HepG2 (cell line): Measurements from ENCODE around the gene VPS11. TPM values are rescaled to one million over a fixed set of nuclear protein-coding genes. Genes with fewer than 3 reads are reported as not detected.

ENCODE experiments used
- ATAC-seq: fragments of 200-7000 bp; cut with Tn5 transposase; 3 replicates; pipeline ENCODE4 v1.9.1; 2020; ENCODE audit warnings: mild to moderate bottlenecking, moderate library complexity
- BruUV-seq: library from RNA; stranded (reverse); fragments of 400-500 nt; replicated peaks from 2 replicates; lab custom pipeline; 2021; lab: Mats Ljungman, UMichigan
- CTCF ChIA-PET: fragments of 300-600 bp; formaldehyde crosslinking; extraction: SDS; loops from one replicate; lab custom pipeline; 2021; ENCODE audit warnings: low total read pairs, inconsistent platforms, low intra/inter-chr PET ratio; lab: Yijun Ruan, JAX
- POLR2A ChIA-PET: fragments of 350-600 bp; sonication (Branson Sonifier 250); formaldehyde crosslinking; loops from one replicate; lab custom pipeline; 2020; ENCODE audit warnings: antibody characterized with exemption, inconsistent platforms; lab: Yijun Ruan, JAX
- DNase-seq: peaks from one replicate; pipeline ENCODE4 v3.0.0-alpha.2; 2015; ENCODE audit warnings: low spot score
- FAIRE-seq: peaks from 3 replicates; lab custom pipeline; 2011; peaks lifted over from hg19 to GRCh38; lab: Jason Lieb, UNC
- H2AFZ ChIP-seq: one replicate; pipeline ENCODE4 v1.6.1; 2011; ENCODE audit warnings: low read length, inconsistent platforms
- H3K27ac ChIP-seq: fragments of 300-600 bp; 3 replicates; pipeline ENCODE4 v1.8.0; 2011; ENCODE audit warnings: mixed run types, mild to moderate bottlenecking, mixed read lengths, low read length, inconsistent platforms; ENCODE audit not compliant: insufficient read depth; ENCODE audit errors: extremely low read length
- H3K27me3 ChIP-seq, 2 experiments: fragments of 200-600 bp in 1 of 2; 2 replicates in 1 of 2; 3 replicates in 1 of 2; pipeline versions ENCODE4 v1.6.0 to v1.8.0; 2011; ENCODE audit warnings: low read length in 2 of 2, mild to moderate bottlenecking in 2 of 2, moderate library complexity in 2 of 2, inconsistent platforms in 1 of 2; ENCODE audit not compliant: insufficient read depth in 2 of 2, control insufficient read depth in 1 of 2
- H3K36me3 ChIP-seq, 2 experiments: fragments of 200-600 bp in 1 of 2; replicated peaks in 1 of 2; 2 replicates in 1 of 2; 3 replicates in 1 of 2; pipeline versions ENCODE4 v1.5.1 to v1.8.0; 2011; ENCODE audit warnings: low read length in 2 of 2, inconsistent platforms in 1 of 2; ENCODE audit not compliant: insufficient read depth in 2 of 2, control insufficient read depth in 1 of 2
- H3K4me1 ChIP-seq: 2 replicates; pipeline ENCODE4 v1.5.1; 2012; ENCODE audit warnings: low read length, inconsistent platforms; ENCODE audit not compliant: insufficient read depth
- H3K4me2 ChIP-seq: 2 replicates; pipeline ENCODE4 v1.6.0; 2011; ENCODE audit warnings: low read depth, low read length, inconsistent platforms
- H3K4me3 ChIP-seq, 3 experiments: fragments of 200-600 bp in 1 of 3; sonication (generic), shearing (Covaris generic) in 1 of 3; replicated peaks in 1 of 3; 2 replicates each; pipeline ENCODE4 v1.5.1; 2011 to 2016; ENCODE audit warnings: low read length in 3 of 3, inconsistent platforms in 2 of 3, low read depth in 2 of 3, mild to moderate bottlenecking in 2 of 3, control low read depth in 1 of 3, mixed read lengths in 1 of 3; ENCODE audit not compliant: insufficient read depth in 1 of 3
- H3K79me2 ChIP-seq: one replicate; pipeline ENCODE4 v1.6.1; 2011; ENCODE audit warnings: low read length, inconsistent platforms; ENCODE audit not compliant: insufficient read depth
- H3K9ac ChIP-seq: 2 replicates; pipeline ENCODE4 v1.6.0; 2011; ENCODE audit warnings: mild to moderate bottlenecking, low read depth, low read length, inconsistent platforms; ENCODE audit not compliant: insufficient read depth
- H3K9me3 ChIP-seq: 2 replicates; pipeline ENCODE4 v1.5.1; 2012; ENCODE audit warnings: mild to moderate bottlenecking, low read length
- H4K20me1 ChIP-seq: 2 replicates; pipeline ENCODE4 v1.6.0; 2011; ENCODE audit warnings: inconsistent platforms, mild to moderate bottlenecking, low read length, moderate library complexity; ENCODE audit not compliant: insufficient read depth
- CCDC6 ChIP-seq: sonication (generic); formaldehyde crosslinking; IDR thresholded peaks from 2 replicates; pipeline ENCODE4 v1.8.1; 2022; ENCODE audit warnings: mild to moderate bottlenecking, missing genetic modification reagents, moderate library complexity
- FOSL1 ChIP-seq: sonication (generic); formaldehyde crosslinking; IDR thresholded peaks from 2 replicates; pipeline ENCODE4 v1.9.0; 2021; ENCODE audit warnings: missing genetic modification reagents, borderline replicate concordance
- GFI1 ChIP-seq: sonication (generic); formaldehyde crosslinking; IDR thresholded peaks from 2 replicates; pipeline ENCODE4 v1.5.0; 2020; ENCODE audit warnings: missing genetic modification reagents, mild to moderate bottlenecking, borderline replicate concordance
- POLR2G ChIP-seq: fragments of 200-400 bp; formaldehyde crosslinking; IDR thresholded peaks from 2 replicates; pipeline ENCODE4 v1.6.1; 2018; ENCODE audit warnings: mild to moderate bottlenecking, low read depth, low read length, moderate library complexity
- ZNF24 ChIP-seq: fragments of 450-650 bp; IDR thresholded peaks from 2 replicates; pipeline ENCODE4 v1.6.1; 2017; ENCODE audit warnings: antibody characterized with exemption, mild to moderate bottlenecking
- ZNF543 ChIP-seq: sonication (generic); formaldehyde crosslinking; IDR thresholded peaks from 2 replicates; pipeline ENCODE4 v1.4.0; 2020; ENCODE audit warnings: mild to moderate bottlenecking, missing genetic modification reagents
- WGBS: methylation state at CpG from one replicate; pipeline ENCODE4 v1.1.6; 2017; ENCODE audit warnings: low lambda C conversion rate; 5-methylcytosine and 5-hydroxymethylcytosine counted together
- in situ Hi-C: cut with HindIII; loops from 2 replicates; pipeline ENCODE4 v1.10.0; 2017; ENCODE audit warnings: low pct_unique_long_range_greater_than_20kb; ENCODE audit not compliant: extremely low pct_ligation_motif_present
- intact Hi-C: fragments of 100-400 bp; cut with micrococcal nuclease; formaldehyde crosslinking; loops from one replicate; pipeline ENCODE4 v1.10.0; 2022; ENCODE audit not compliant: unreplicated experiment
- polyA plus RNA-seq, 8 experiments: library from polyadenylated mRNA; depleted of rRNA in 3 of 8; stranded (reverse) in 7 of 8; unstranded in 1 of 8; fragments of >200 nt; fragmentation: Illumina TruSeq in 4 of 8; extraction: Trizol in 4 of 8; gene quantifications; 2 replicates each; pipeline versions ENCODE4 v1.2.1 to v1.2.3, GENCODE V29; 2011 to 2016; ENCODE audit warnings: low read depth in 4 of 8, missing spikeins in 1 of 8, mixed read lengths in 1 of 8; ENCODE audit not compliant: insufficient read depth in 1 of 8
- total RNA-seq, 5 experiments: library from RNA; depleted of rRNA; stranded (reverse); fragments of >200 nt; fragmentation: Illumina TruSeq; extraction: Trizol; gene quantifications; 2 replicates each; pipeline ENCODE4 v1.2.3, GENCODE V29; 2016; ENCODE audit warnings: low read depth in 1 of 5
- TF ChIP-seq, protein P1 (sequence below): sonication (generic); formaldehyde crosslinking; IDR thresholded peaks from 2 replicates; pipeline ENCODE4 v1.4.0; 2020; ENCODE audit warnings: mild to moderate bottlenecking, missing genetic modification reagents

Gene VPS11
- total and polyA plus RNA-seq, 2 of the 13 experiments (the other 11 are each of a cell fraction or from before 2014, with no cell fraction given): 13.7 to 21.6 TPM

DNA sequence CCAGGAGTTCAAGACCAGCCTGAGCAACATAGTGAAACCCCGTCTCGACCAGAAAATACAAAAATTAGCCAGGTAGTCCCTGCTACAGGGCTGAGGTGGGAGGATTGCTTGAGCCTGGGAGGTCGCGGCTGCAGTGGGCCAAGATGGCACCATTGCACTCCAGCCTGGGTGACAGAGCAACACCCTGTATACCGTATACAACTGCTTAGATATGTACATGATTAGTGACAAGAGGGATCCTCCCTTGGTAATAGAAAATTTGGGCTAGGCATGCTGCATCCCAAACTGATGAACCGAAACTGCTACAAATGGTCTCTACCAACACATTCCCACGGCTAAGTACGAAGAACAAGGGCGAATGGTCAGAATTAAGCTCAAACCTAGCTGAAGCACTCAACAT, 24.7 kb upstream of the VPS11 start:
- in situ Hi-C loops: no loop called here
- FAIRE-seq (no peak), ATAC-seq (peak; percentile 7; the same call in 1 of the 3 replicates), DNase-seq (no peak)
- Histone ChIP-seq H3K36me3 (peaks cover 17 to 18% of the 10 kb centered on the region in 2 experiments), H3K27ac (no peak overlapping the region), H3K9ac (no peak overlapping the region), H3K4me3 (no peak overlapping the region), H3K4me2 (no peak overlapping the region), H3K79me2 (no peaks in the 10 kb centered on the region), H3K27me3 (no peaks in the 10 kb centered on the region; a peak in 1 of 5 replicates), H3K4me1 (peaks cover 9% of the 10 kb centered on the region; the same call in 1 of the 2 replicates), H3K9me3 (no peaks in the 10 kb centered on the region), H2AFZ (no peak overlapping the region), H4K20me1 (no peaks in the 10 kb centered on the region)
- CTCF ChIA-PET: no interaction called here
- POLR2A ChIA-PET: interaction anchor here (1.3 to 2.4 kb wide), 5 partner anchors 13 to 64 kb away, joined by 4 to 8 read pairs (median 6); partner anchors contain the start of genes C2CD2L, RPS25, TRAPPC4 and VPS11
- 82% methylated on average over 9 of the region's 9 CpGs for WGBS
- TF ChIP-seq ZNF24: no peak
- no peak for TF ChIP-seq CCDC6
- TF ChIP-seq GFI1 (CRISPR knock-in tag): no peak
- TF ChIP-seq FOSL1 (CRISPR knock-in tag): no peak
- TF ChIP-seq POLR2G: 0 out of 2 replicates have a peak, but pooled peaks have one; percentile 35
- TF ChIP-seq, protein P1, sequence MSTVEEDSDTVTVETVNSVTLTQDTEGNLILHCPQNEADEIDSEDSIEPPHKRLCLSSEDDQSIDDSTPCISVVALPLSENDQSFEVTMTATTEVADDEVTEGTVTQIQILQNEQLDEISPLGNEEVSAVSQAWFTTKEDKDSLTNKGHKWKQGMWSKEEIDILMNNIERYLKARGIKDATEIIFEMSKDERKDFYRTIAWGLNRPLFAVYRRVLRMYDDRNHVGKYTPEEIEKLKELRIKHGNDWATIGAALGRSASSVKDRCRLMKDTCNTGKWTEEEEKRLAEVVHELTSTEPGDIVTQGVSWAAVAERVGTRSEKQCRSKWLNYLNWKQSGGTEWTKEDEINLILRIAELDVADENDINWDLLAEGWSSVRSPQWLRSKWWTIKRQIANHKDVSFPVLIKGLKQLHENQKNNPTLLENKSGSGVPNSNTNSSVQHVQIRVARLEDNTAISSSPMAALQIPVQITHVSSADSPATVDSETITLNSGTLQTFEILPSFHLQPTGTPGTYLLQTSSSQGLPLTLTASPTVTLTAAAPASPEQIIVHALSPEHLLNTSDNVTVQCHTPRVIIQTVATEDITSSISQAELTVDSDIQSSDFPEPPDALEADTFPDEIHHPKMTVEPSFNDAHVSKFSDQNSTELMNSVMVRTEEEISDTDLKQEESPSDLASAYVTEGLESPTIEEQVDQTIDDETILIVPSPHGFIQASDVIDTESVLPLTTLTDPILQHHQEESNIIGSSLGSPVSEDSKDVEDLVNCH (CRISPR knock-in tag): no peak
- TF ChIP-seq ZNF543 (CRISPR knock-in tag): no peak
- intact Hi-C loops: no loop called here
- BruUV-seq: no TSS peak
